Heart left ventricle (tissue), 16 donors: ENCODE data around the gene SMARCB1. TPM values are rescaled to one million over a fixed set of nuclear protein-coding genes. Genes with fewer than 3 reads are reported as not detected.

Experiments used
- ATAC-seq, 4 donors: fragments of 200-7000 bp; cut with Tn5 transposase; one replicate each; pipeline ENCODE4 v1.9.1; 2020 to 2022; ENCODE audit warnings: moderate library complexity in 4 of 4, mild to moderate bottlenecking in 3 of 4, moderate number of reproducible peaks in 1 of 4
- DNase-seq, 5 donors: peaks; one replicate each; pipeline ENCODE4 v3.0.0-alpha.2; 2020
- H3K27ac ChIP-seq, 12 donors: fragments of 200-600 bp; sonication (generic) in 4 of 12; one replicate each; pipeline versions ENCODE4 v1.5.0 to v1.8.0; 2016 to 2022; ENCODE audit warnings: mild to moderate bottlenecking in 2 of 12
- H3K27me3 ChIP-seq, 9 donors: fragments of 200-600 bp; sonication (generic) in 2 of 9; one replicate each; pipeline versions ENCODE4 v1.5.1 to v1.8.0; 2016 to 2022; ENCODE audit warnings: mild to moderate bottlenecking in 3 of 9
- H3K36me3 ChIP-seq, 9 donors: fragments of 200-600 bp; sonication (generic) in 2 of 9; one replicate each; pipeline versions ENCODE4 v1.5.0 to v1.8.0; 2018 to 2022; ENCODE audit warnings: mild to moderate bottlenecking in 2 of 9
- H3K4me1 ChIP-seq, 12 donors: fragments of 200-600 bp; sonication (generic) in 4 of 12; one replicate each; pipeline versions ENCODE4 v1.5.0 to v1.8.0; 2016 to 2022; ENCODE audit warnings: mild to moderate bottlenecking in 3 of 12
- H3K4me3 ChIP-seq, 12 donors: fragments of 200-600 bp; sonication (generic) in 4 of 12; one replicate each; pipeline versions ENCODE4 v1.5.0 to v1.8.0; 2017 to 2022; ENCODE audit warnings: mild to moderate bottlenecking in 9 of 12, moderate library complexity in 4 of 12
- H3K9me3 ChIP-seq, 12 donors: fragments of 200-600 bp; sonication (generic) in 4 of 12; one replicate each; pipeline versions ENCODE4 v1.5.0 to v1.8.0; 2016 to 2022; ENCODE audit warnings: mild to moderate bottlenecking in 1 of 12
- CTCF ChIP-seq, 12 donors: fragments of 200-600 bp; sonication (generic) in 4 of 12; IDR thresholded peaks; one replicate each; pipeline versions ENCODE4 v1.5.0 to v1.8.0; 2018 to 2022; ENCODE audit warnings: antibody characterized with exemption in 12 of 12, mild to moderate bottlenecking in 5 of 12
- POLR2A ChIP-seq, 2 donors: fragments of 450-650 bp; IDR thresholded peaks; one replicate each; pipeline ENCODE4 v1.6.1; 2017; ENCODE audit warnings: antibody characterized with exemption in 2 of 2, mild to moderate bottlenecking in 2 of 2, moderate library complexity in 2 of 2
- WGBS, 4 donors: extraction: QIAGEN DNeasy Blood & Tissue Kit in 2 of 4; methylation state at CpG; one replicate each; pipeline versions ENCODE4 v1.1.5 to v1.1.7; 2013 to 2018; 5-methylcytosine and 5-hydroxymethylcytosine counted together
- intact Hi-C, 10 donors: fragments of 100-400 bp; cut with DNase I; formaldehyde crosslinking; loops; one replicate each; pipeline versions ENCODE4 v1.11.1 to v1.14.2; 2022
- polyA plus RNA-seq, 2 donors: library from polyadenylated mRNA; stranded (reverse); fragments of 200-250 nt; gene quantifications; one replicate each; pipeline ENCODE4 v1.2.3, GENCODE V29; 2013
- total RNA-seq, 9 donors: library from RNA; depleted of rRNA in 2 of 9; stranded (reverse); fragments of >200 nt in 2 of 9; fragmentation: NEBNext Ultra II Directional in 3 of 9; extraction: Animal tissue kit (Norgen Biotek cat#: 25700) in 3 of 9; gene quantifications; one replicate each; pipeline versions ENCODE4 v1.1.0 to v1.2.4, GENCODE V29; 2016 to 2023
- donor health status: ischemic (EF 13 %, LVEDD 7.1; RV severe dilation, severe dysfunction).
- donor health status: healthy with polysubstance abuse.
- donor health status: DM: no; HTN: yes; CAD: no.
- donor health status: DM: no; HTN: no; CAD: no.
- donor health status: ischemic (EF 25% LVEDD 6.9; RV normal size, moderate dysfunction).
- donor health status: ischemic (EF 25% LVEDD 5.7; RV mildly dilated, moderate dysfunction).
- donor health status: healthy.
- donor health status: DM: yes; HTN: yes; CAD: no.
- donor health status: ischemic (EF 35%, LVEDD 5.7; RV mildly dilated, moderate dysfunction).
- donor health status: nonischemic (EF 11% LVEDD 7.7; RV severe dilation, severe dysfunction).
- donor health status: DM: yes; HTN: yes; CAD: no.
- donor health status: PGD.
- donor health status: ischemic (EF 29% LVEDD 5.4; RV normal size, mild dysfunction).
- donor health status: nonischemic (EF 23%, LVEDD 6.1; RV moderate dilation, normal function).

Gene SMARCB1
- total and polyA plus RNA-seq, 11 donors: 30.2 to 75.3 (median 45.6) TPM

DNA sequence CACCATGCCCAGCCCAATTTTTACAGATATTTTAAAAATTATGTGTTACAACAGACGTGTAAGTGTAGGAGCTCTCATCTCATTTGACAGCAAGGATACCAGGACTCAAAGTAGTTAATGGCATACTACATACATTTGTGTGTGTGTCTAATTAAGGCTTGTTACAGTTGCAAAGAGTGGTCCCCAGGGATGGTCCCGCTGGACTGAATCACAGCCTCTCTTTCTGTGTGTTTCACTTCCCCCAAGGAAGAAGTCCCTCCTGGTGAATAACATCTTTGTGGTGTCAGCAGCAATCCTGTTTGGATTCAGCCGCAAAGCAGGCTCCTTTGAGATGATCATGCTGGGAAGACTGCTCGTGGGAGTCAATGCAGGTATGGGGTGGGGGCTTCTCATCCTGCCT is 88.1 kb downstream of the SMARCB1 start:
- H3K36me3 ChIP-seq: peaks cover 0 to 77% (median 34%) of the 10 kb centered on the region in 9 donors
- no peaks in the 10 kb centered on the region for H3K27me3 ChIP-seq
- intact Hi-C loops: loop anchor here in 1 of 10 donors (5.0 kb wide), 1 partner anchor 197 kb away; no protein-coding TSS in a partner anchor
- peaks cover 0 to 13% (median 0%) of the 10 kb centered on the region in 12 donors for H3K4me1 ChIP-seq
- DNase-seq: no peak
- no peaks in the 10 kb centered on the region for H3K9me3 ChIP-seq
- no peak overlapping the region for H3K4me3 ChIP-seq
- no peak overlapping the region for H3K27ac ChIP-seq
- no peak for ATAC-seq
- 87 to 93% (median 91%) methylated on average over 4 of the region's 4 CpGs for WGBS, 4 donors
- TF ChIP-seq CTCF (IDR thresholded peaks at IDR 0.05) (no peak), POLR2A (IDR thresholded peaks at IDR 0.05) (no peak)

DNA sequence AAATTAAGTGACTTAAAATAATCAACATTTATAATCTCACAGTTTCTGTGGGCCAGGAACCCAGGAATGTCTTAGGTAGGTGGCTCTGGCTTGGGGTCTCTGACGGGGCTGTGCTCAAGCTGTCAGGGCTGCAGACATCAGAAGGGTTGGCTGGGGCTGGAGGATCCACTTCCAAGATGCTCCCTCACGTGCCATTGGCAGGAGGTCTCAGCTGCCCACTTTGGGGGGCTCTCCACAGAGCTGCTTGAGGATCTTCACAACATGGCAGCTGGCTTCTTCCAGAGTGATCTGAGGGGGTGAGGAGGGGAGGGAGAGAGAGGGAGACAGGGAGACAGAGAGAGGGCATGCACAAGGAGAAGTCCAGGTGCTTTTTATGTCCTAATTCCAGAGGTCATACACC is 89.0 kb downstream of the SMARCB1 start:
- no peak overlapping the region for H3K27ac ChIP-seq
- DNase-seq: no peak
- H3K4me3 ChIP-seq: no peak overlapping the region
- no peak for ATAC-seq
- peaks cover 0 to 13% (median 0%) of the 10 kb centered on the region in 12 donors for H3K4me1 ChIP-seq
- intact Hi-C loops: loop anchor here in 1 of 10 donors (5.0 kb wide), 1 partner anchor 196 kb away; no protein-coding TSS in a partner anchor
- peaks cover 0 to 71% (median 29%) of the 10 kb centered on the region in 9 donors for H3K36me3 ChIP-seq
- H3K27me3 ChIP-seq: no peaks in the 10 kb centered on the region
- H3K9me3 ChIP-seq: no peaks in the 10 kb centered on the region
- 80 to 94% (median 89%) methylated on average over 1 to 2 of the region's 2 CpGs for WGBS, 4 donors
- TF ChIP-seq POLR2A (IDR thresholded peaks at IDR 0.05): no peak
- TF ChIP-seq CTCF (IDR thresholded peaks at IDR 0.05): no peak

DNA sequence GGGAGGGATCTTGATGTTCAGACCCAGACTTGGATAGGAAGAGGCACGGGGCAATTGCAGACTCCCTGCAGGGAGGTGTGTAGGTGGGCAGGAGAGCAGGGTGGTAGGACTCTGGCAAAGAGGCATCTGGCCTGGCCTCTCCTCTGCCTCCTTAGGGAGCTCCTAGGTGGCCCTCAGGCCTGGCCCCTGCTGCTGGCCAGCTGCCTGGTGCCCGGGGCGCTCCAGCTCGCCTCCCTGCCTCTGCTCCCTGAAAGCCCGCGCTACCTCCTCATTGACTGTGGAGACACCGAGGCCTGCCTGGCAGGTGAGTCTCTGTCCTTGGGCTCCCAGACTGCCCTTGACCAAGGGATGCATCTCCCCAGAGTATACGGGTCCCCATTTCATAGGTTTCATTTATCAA is 90.8 kb downstream of the SMARCB1 start:
- no peak for TF ChIP-seq POLR2A (IDR thresholded peaks at IDR 0.05)
- no peak for TF ChIP-seq CTCF (IDR thresholded peaks at IDR 0.05)
- H3K36me3 ChIP-seq: peaks cover 0 to 70% (median 31%) of the 10 kb centered on the region in 9 donors
- H3K9me3 ChIP-seq: no peaks in the 10 kb centered on the region
- peak overlapping the region in 3 of 12 donors; percentile 5 to 42 (median 26) for H3K27ac ChIP-seq
- intact Hi-C loops: loop anchor here in 1 of 10 donors (5.0 kb wide), 1 partner anchor 195 kb away; no protein-coding TSS in a partner anchor
- ATAC-seq (peak in 2 of 4 donors; percentile 5 to 10), DNase-seq (no peak)
- H3K27me3 ChIP-seq: no peaks in the 10 kb centered on the region
- 93 to 98% (median 94%) methylated on average over 6 to 8 of the region's 8 CpGs for WGBS, 4 donors
- peaks cover 0 to 13% (median 0%) of the 10 kb centered on the region in 12 donors for H3K4me1 ChIP-seq
- no peak overlapping the region for H3K4me3 ChIP-seq

- peaks cover 0 to 13% (median 0%) of the 10 kb centered on the region in 12 donors for H3K4me1 ChIP-seq
- H3K9me3 ChIP-seq: no peaks in the 10 kb centered on the region
- H3K36me3 ChIP-seq: peaks cover 0 to 70% (median 36%) of the 10 kb centered on the region in 9 donors
- no peak overlapping the region for H3K4me3 ChIP-seq
- peak in 3 of 5 donors; percentile 53 to 61 (median 55) for DNase-seq
- ATAC-seq: peak; percentile 86 to 91 (median 88)
- no peaks in the 10 kb centered on the region for H3K27me3 ChIP-seq
- H3K27ac ChIP-seq: peak overlapping the region in 7 of 12 donors; percentile 5 to 46 (median 34)
- WGBS, 4 donors: 56 to 84% (median 70%) methylated on average over 7 of the region's 7 CpGs
- TF ChIP-seq POLR2A (IDR thresholded peaks at IDR 0.05) (no peak), CTCF (IDR thresholded peaks at IDR 0.05) (no peak)
- intact Hi-C loops: loop anchor here in 1 of 10 donors (5.0 kb wide), 1 partner anchor 194 kb away; no protein-coding TSS in a partner anchor
Observed at GRCh38 chr22:23878219-23878618, 91.5 kb downstream of the SMARCB1 start.
